ENCODE results near the gene TIMM10. TPM values are rescaled to one million over a fixed set of nuclear protein-coding genes. Genes with fewer than 3 reads are reported as not detected.

The TIMM10 gene
- polyA plus RNA-seq, 1 donor from 2014 or later: 63.6 TPM

DNA sequence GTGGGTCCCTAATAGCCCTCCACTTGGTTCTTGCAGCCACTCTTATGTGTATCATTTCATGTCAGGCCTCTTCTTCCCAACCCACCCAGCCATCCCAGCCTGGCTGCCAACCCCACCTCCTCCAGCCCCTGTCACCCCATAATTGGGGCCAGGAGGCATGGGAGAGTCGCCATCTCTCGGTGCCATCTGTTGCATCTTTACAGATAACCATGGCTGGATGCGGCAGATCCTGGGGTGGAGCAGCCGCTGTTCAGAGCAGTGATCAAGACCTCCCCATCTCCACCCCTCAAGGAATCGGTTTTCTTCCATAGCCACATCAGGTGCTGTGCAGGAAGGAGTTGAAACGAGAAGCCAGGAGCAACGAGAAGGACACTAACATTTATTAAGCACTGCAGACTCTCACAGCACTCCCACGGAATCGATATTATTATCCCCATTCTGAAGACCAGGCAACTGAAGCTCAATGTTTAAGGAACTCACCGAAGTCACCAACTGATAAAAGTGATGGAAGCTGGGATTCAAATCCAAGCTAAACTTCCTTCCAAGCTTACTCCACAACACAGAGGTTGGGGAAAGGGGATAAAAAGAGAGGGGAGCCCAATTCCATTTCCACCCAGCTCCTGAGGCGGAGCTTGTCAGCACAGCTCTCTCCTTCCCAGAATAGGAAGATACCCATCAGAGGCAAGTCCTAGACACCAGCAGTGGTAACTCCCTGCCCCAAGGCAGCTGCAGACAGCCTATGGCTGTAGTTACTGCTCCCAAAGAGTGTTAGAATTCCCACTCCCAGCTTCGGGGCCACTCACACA is 17.7 kb downstream of the TIMM10 start:
- Histone ChIP-seq H3F3A (ENCODE audit: insufficient read depth, low read length, poor library complexity, severe bottlenecking) (no peaks in the 10 kb centered on the region), H3K9me2 (ENCODE audit: insufficient read depth, low read length) (no peaks in the 10 kb centered on the region), H3K4me3 (ENCODE audit: low read length) (no peak overlapping the region), H3K27me3 (ENCODE audit: insufficient read depth, low read depth, low read length) (peaks cover 58% of the 10 kb centered on the region), H2AFZ (ENCODE audit: low read depth, low read length) (no peak overlapping the region), H3K4me2 (ENCODE audit: low read length) (no peak overlapping the region), H3K79me2 (replicated peaks; ENCODE audit: insufficient read depth, low read length) (no peaks in the 10 kb centered on the region), H3K9me3 (ENCODE audit: low read length) (no peaks in the 10 kb centered on the region), H3K36me3 (ENCODE audit: insufficient read depth, low read length) (no peaks in the 10 kb centered on the region), H3K27ac (ENCODE audit: low read length) (no peak overlapping the region), H3K9ac (ENCODE audit: low read length) (no peak overlapping the region), H4K20me1 (ENCODE audit: insufficient read depth) (no peaks in the 10 kb centered on the region)
- TF ChIP-seq EP300 (conservative IDR thresholded peaks at IDR 0.05; ENCODE audit: poor library complexity, severe bottlenecking) (no peak), SMC3 (conservative IDR thresholded peaks at IDR 0.05; ENCODE audit: poor library complexity) (no peak), RAD21 (conservative IDR thresholded peaks at IDR 0.05) (no peak), CTCF (IDR thresholded peaks at IDR 0.05; ENCODE audit: poor library complexity, severe bottlenecking) (no peak)

DNA sequence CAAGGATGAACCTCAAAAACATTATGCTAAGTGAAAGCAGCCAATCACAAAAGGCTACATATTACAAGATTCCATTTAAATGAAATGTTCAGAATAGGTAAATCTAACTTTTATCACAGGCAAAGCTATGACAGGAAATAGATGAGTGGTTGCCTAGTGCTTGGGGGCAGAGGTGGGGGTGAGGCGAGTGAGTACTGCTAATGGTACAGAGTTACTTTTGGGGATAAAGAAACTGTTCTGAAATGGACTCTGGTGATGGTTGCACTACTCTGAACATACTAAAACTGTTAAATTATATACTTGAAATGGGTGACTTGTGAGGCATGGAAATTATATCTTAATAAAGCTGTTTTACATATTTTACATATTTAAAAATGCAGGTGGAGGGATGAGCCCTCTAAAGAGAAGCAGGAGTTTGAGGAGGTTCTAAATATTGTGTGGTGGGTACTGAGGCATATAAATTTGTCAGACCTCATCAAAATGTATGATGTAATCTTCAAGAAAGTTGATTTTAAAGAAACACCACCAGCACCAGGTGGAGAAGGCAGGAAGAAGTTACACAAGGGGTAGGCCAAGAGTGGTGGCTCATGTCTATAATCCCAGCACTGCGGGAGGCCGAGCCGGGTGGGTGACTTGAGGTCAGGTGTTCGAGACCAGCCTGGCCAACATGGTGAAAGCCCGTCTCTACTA is 18.7 kb downstream of the TIMM10 start:
- Histone ChIP-seq H3K4me2 (ENCODE audit: low read length) (no peak overlapping the region), H3K4me3 (ENCODE audit: low read length) (no peak overlapping the region), H3K9me3 (ENCODE audit: low read length) (no peaks in the 10 kb centered on the region), H3K27me3 (ENCODE audit: insufficient read depth, low read depth, low read length) (peaks cover 49% of the 10 kb centered on the region), H3K27ac (ENCODE audit: low read length) (no peak overlapping the region), H3K79me2 (replicated peaks; ENCODE audit: insufficient read depth, low read length) (no peaks in the 10 kb centered on the region), H4K20me1 (ENCODE audit: insufficient read depth) (no peaks in the 10 kb centered on the region), H3K9me2 (ENCODE audit: insufficient read depth, low read length) (no peaks in the 10 kb centered on the region), H2AFZ (ENCODE audit: low read depth, low read length) (no peak overlapping the region), H3K9ac (ENCODE audit: low read length) (no peak overlapping the region), H3K36me3 (ENCODE audit: insufficient read depth, low read length) (no peaks in the 10 kb centered on the region), H3F3A (ENCODE audit: insufficient read depth, low read length, poor library complexity, severe bottlenecking) (no peaks in the 10 kb centered on the region)
- TF ChIP-seq EZH2 (IDR thresholded peaks at IDR 0.05; ENCODE audit: borderline replicate concordance, insufficient read depth, low read length, poor library complexity, severe bottlenecking): no peak
- no peak for TF ChIP-seq REST (IDR thresholded peaks at IDR 0.05; ENCODE audit: borderline replicate concordance)
- TF ChIP-seq EP300 (conservative IDR thresholded peaks at IDR 0.05; ENCODE audit: poor library complexity, severe bottlenecking): no peak
- TF ChIP-seq POLR2AphosphoS5 (IDR thresholded peaks at IDR 0.05): no peak
- TF ChIP-seq RAD21 (conservative IDR thresholded peaks at IDR 0.05): no peak
- no peak for TF ChIP-seq SMC3 (conservative IDR thresholded peaks at IDR 0.05; ENCODE audit: poor library complexity)
- TF ChIP-seq CTCF (IDR thresholded peaks at IDR 0.05; ENCODE audit: poor library complexity, severe bottlenecking): no peak
- TF ChIP-seq MXI1 (conservative IDR thresholded peaks at IDR 0.05; ENCODE audit: poor library complexity, severe bottlenecking): no peak
- TF ChIP-seq TAF1 (IDR thresholded peaks at IDR 0.05; ENCODE audit: low read depth): no peak
